NT2/D1 (cell line): ENCODE data around the gene FMNL2.

Experiments used
- SUZ12 ChIP-seq: IDR thresholded peaks from 2 replicates; pipeline ENCODE4 v1.6.1; 2011; ENCODE audit not compliant: insufficient read length, insufficient read depth; ENCODE audit errors: extremely low read depth
- YY1 ChIP-seq: IDR thresholded peaks from 2 replicates; pipeline ENCODE4 v1.6.1; 2011; ENCODE audit not compliant: insufficient read length, insufficient read depth
- ZNF274 ChIP-seq: IDR thresholded peaks from 2 replicates; pipeline ENCODE4 v1.6.1; 2011; ENCODE audit warnings: mild to moderate bottlenecking, low read depth, low read length

DNA sequence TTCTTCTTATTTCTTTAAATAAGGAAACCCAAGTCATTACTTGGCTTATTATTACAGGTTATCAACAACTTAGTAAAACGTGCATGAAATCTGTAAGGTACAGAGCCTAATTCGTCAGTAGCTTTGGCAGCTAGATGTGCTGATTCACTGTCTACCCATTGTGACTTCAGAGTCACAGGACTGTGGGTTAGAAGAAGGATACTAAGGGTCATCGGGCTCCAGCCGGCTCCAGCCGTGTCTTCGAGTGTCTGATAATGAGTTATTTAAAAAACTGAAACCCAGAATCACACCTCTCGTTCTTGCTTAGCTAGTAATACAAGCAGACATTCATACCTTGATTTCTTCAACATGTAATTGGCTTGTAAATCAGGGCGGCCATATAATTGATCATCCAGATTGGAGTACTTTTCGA is 170.5 kb downstream of the FMNL2 start:
- TF ChIP-seq YY1 (no peak), ZNF274 (no peak), SUZ12 (no peak)
